Liver (tissue), 9 donors: ENCODE results near the gene PLCD1. TPM values are rescaled to one million over a fixed set of nuclear protein-coding genes. Genes with fewer than 3 reads are reported as not detected.
"Not testable (repeated sequence)": the region's sequence is repeated elsewhere in the genome, so short reads cannot be mapped to it uniquely, and the experiment has no call there.

ENCODE experiments used
- DNase-seq: peaks from one replicate; pipeline ENCODE4 v3.0.0-alpha.2; 2017; ENCODE audit warnings: low spot score
- H3K27ac ChIP-seq, 2 donors: one replicate each; pipeline ENCODE4 v1.7.0; 2013; ENCODE audit warnings: inconsistent platforms in 2 of 2, low read length in 2 of 2, control low read depth in 1 of 2, low read depth in 1 of 2, mild to moderate bottlenecking in 1 of 2
- H3K27me3 ChIP-seq, 4 donors: one replicate each; pipeline versions ENCODE4 v1.6.1 to v1.7.0; 2013; ENCODE audit warnings: low read length in 3 of 4, inconsistent platforms in 1 of 4, mild to moderate bottlenecking in 1 of 4, moderate library complexity in 1 of 4; ENCODE audit not compliant: control insufficient read depth in 4 of 4, insufficient read depth in 4 of 4
- H3K36me3 ChIP-seq, 4 donors: one replicate each; pipeline versions ENCODE4 v1.6.1 to v1.7.0; 2013; ENCODE audit warnings: low read length in 3 of 4, mild to moderate bottlenecking in 3 of 4, low read depth in 1 of 4, moderate library complexity in 1 of 4; ENCODE audit not compliant: control insufficient read depth in 4 of 4, insufficient read depth in 3 of 4
- H3K4me1 ChIP-seq, 4 donors: one replicate each; pipeline versions ENCODE4 v1.6.1 to v1.7.0; 2013; ENCODE audit warnings: low read length in 3 of 4, mild to moderate bottlenecking in 3 of 4, moderate library complexity in 1 of 4; ENCODE audit not compliant: control insufficient read depth in 4 of 4, insufficient read depth in 4 of 4
- H3K4me3 ChIP-seq, 3 donors: one replicate each; pipeline versions ENCODE4 v1.6.1 to v1.7.0; 2013; ENCODE audit warnings: low read length in 3 of 3, control low read depth in 1 of 3, low read depth in 1 of 3, mild to moderate bottlenecking in 1 of 3
- H3K9ac ChIP-seq, 2 donors: one replicate each; pipeline ENCODE4 v1.7.0; 2013; ENCODE audit warnings: low read length in 2 of 2, mild to moderate bottlenecking in 2 of 2, moderate library complexity in 2 of 2, control low read depth in 1 of 2, low read depth in 1 of 2
- H3K9me3 ChIP-seq, 4 donors: one replicate each; pipeline versions ENCODE4 v1.6.1 to v1.7.0; 2013; ENCODE audit warnings: low read length in 3 of 4; ENCODE audit not compliant: control insufficient read depth in 4 of 4
- ATF3 ChIP-seq: IDR thresholded peaks from 2 replicates; pipeline ENCODE4 v1.6.1; 2016; ENCODE audit warnings: antibody characterized with exemption
- CTCF ChIP-seq: fragments of 150-350 bp; IDR thresholded peaks from 2 replicates; pipeline ENCODE4 v1.5.1; 2017; ENCODE audit warnings: improper control_type of control experiment, low read depth, low read length; ENCODE audit not compliant: missing input control
- EGR1 ChIP-seq, 2 donors: IDR thresholded peaks; 2 replicates each; pipeline ENCODE4 v1.6.1; 2016 to 2018; ENCODE audit warnings: antibody characterized with exemption in 2 of 2, low read depth in 2 of 2
- FOXA1 ChIP-seq: IDR thresholded peaks from 2 replicates; pipeline ENCODE4 v1.6.1; 2016; ENCODE audit warnings: antibody characterized with exemption
- FOXA2 ChIP-seq: IDR thresholded peaks from 2 replicates; pipeline ENCODE4 v1.6.1; 2016; ENCODE audit warnings: antibody characterized with exemption
- GABPA ChIP-seq, 2 donors: IDR thresholded peaks in 1 of 2; conservative IDR thresholded peaks in 1 of 2; 2 replicates each; pipeline ENCODE4 v1.6.1; 2016; ENCODE audit warnings: antibody characterized with exemption in 2 of 2, mild to moderate bottlenecking in 1 of 2, moderate library complexity in 1 of 2
- HNF4A ChIP-seq, 2 donors: conservative IDR thresholded peaks; 2 replicates each; pipeline ENCODE4 v1.6.1; 2016; ENCODE audit warnings: antibody characterized with exemption in 2 of 2, mild to moderate bottlenecking in 2 of 2
- HNF4G ChIP-seq: IDR thresholded peaks from 2 replicates; pipeline ENCODE4 v1.6.1; 2016; ENCODE audit warnings: antibody characterized with exemption
- JUND ChIP-seq, 2 donors: IDR thresholded peaks; 2 replicates each; pipeline ENCODE4 v1.6.1; 2016; ENCODE audit warnings: antibody characterized with exemption in 2 of 2
- MAX ChIP-seq: IDR thresholded peaks from 2 replicates; pipeline ENCODE4 v1.6.1; 2016; ENCODE audit warnings: antibody characterized with exemption
- NR2F2 ChIP-seq: IDR thresholded peaks from 2 replicates; pipeline ENCODE4 v1.6.1; 2016; ENCODE audit warnings: antibody characterized with exemption
- RAD21 ChIP-seq, 2 donors: IDR thresholded peaks; 2 replicates each; pipeline ENCODE4 v1.6.1; 2016; ENCODE audit warnings: antibody characterized with exemption in 2 of 2, mild to moderate bottlenecking in 2 of 2
- REST ChIP-seq: IDR thresholded peaks from 2 replicates; pipeline ENCODE4 v1.6.1; 2016; ENCODE audit warnings: antibody characterized with exemption, mild to moderate bottlenecking
- RXRA ChIP-seq, 2 donors: IDR thresholded peaks; 2 replicates each; pipeline ENCODE4 v1.6.1; 2017 to 2018; ENCODE audit warnings: antibody characterized with exemption in 2 of 2, mild to moderate bottlenecking in 1 of 2
- SP1 ChIP-seq: IDR thresholded peaks from 2 replicates; pipeline ENCODE4 v1.6.1; 2018; ENCODE audit warnings: antibody characterized with exemption, mild to moderate bottlenecking
- TAF1 ChIP-seq: conservative IDR thresholded peaks from 2 replicates; pipeline ENCODE4 v1.6.1; 2016; ENCODE audit warnings: antibody characterized with exemption, mild to moderate bottlenecking
- YY1 ChIP-seq: IDR thresholded peaks from 2 replicates; pipeline ENCODE4 v1.6.1; 2016; ENCODE audit warnings: antibody characterized with exemption, mild to moderate bottlenecking
- ZBTB33 ChIP-seq: IDR thresholded peaks from 2 replicates; pipeline ENCODE4 v1.6.1; 2016; ENCODE audit warnings: antibody characterized with exemption
- WGBS: extraction: QIAGEN DNeasy Blood & Tissue Kit; methylation state at CpG from one replicate; pipeline ENCODE4 v1.1.7; 2013; 5-methylcytosine and 5-hydroxymethylcytosine counted together
- polyA plus RNA-seq, 2 donors: library from polyadenylated mRNA; stranded (reverse) in 1 of 2; unstranded in 1 of 2; fragments of 200-250 nt in 1 of 2; fragments of >200 nt in 1 of 2; fragmentation: Nextera tagmentation in 1 of 2; extraction: Ambion mirVana in 1 of 2; gene quantifications; one replicate each; pipeline versions ENCODE4 v1.2.1 to v1.2.3, GENCODE V29; 2013 to 2015
- total RNA-seq, 2 donors: library from RNA; depleted of rRNA; stranded (reverse); fragments of >200 nt; gene quantifications; one replicate each; pipeline ENCODE4 v1.2.3, GENCODE V29; 2014
- donor health status: healthy.
- donor health status: healthy.
- donor health status: healthy.
- donor health status: healthy.
- donor health status: healthy.

PLCD1 gene
- total and polyA plus RNA-seq, 4 donors: 6.7 to 10.5 (median 9.1) TPM

GRCh38 chr3:37989821-37990480 is 39.5 kb downstream of the PLCD1 start:
- no peak for DNase-seq
- H3K27me3 ChIP-seq: no peaks in the 10 kb centered on the region
- no peaks in the 10 kb centered on the region for H3K36me3 ChIP-seq
- TF ChIP-seq ATF3: no peak
- TF ChIP-seq MAX: no peak
- no peak for TF ChIP-seq FOXA2
- TF ChIP-seq NR2F2: no peak
- no peak for TF ChIP-seq RAD21 (IDR thresholded peaks at IDR 0.05)
- TF ChIP-seq SP1: no peak
- TF ChIP-seq YY1: no peak
- no peak for TF ChIP-seq TAF1
- TF ChIP-seq GABPA (IDR thresholded peaks at IDR 0.05 in 1 of 2, conservative IDR thresholded peaks at IDR 0.05 in 1 of 2): no peak
- TF ChIP-seq HNF4G: no peak
- no peak overlapping the region for H3K27ac ChIP-seq
- 94% methylated on average over 7 of the region's 7 CpGs for WGBS
- no peak overlapping the region for H3K4me3 ChIP-seq
- no peaks in the 10 kb centered on the region for H3K9me3 ChIP-seq
- H3K9ac ChIP-seq: no peak overlapping the region
- H3K4me1 ChIP-seq: peaks cover 0 to 14% (median 6%) of the 10 kb centered on the region in 4 donors

GRCh38 chr3:37988931-37989525 is 40.4 kb downstream of the PLCD1 start:
- Histone ChIP-seq H3K4me3 (no peak overlapping the region), H3K27ac (no peak overlapping the region), H3K27me3 (no peaks in the 10 kb centered on the region), H3K9ac (no peak overlapping the region), H3K36me3 (peaks cover 0 to 2% (median 0%) of the 10 kb centered on the region in 4 donors), H3K4me1 (peaks cover 0 to 8% (median 5%) of the 10 kb centered on the region in 4 donors), H3K9me3 (no peaks in the 10 kb centered on the region)
- no peak for DNase-seq
- TF ChIP-seq ZBTB33 (no peak), HNF4G (no peak), FOXA1 (no peak), FOXA2 (no peak), EGR1 (IDR thresholded peaks at IDR 0.05; ENCODE audit: low read depth in 2 of 2) (no peak), RAD21 (IDR thresholded peaks at IDR 0.05) (no peak), RXRA (IDR thresholded peaks at IDR 0.05) (no peak), JUND (IDR thresholded peaks at IDR 0.05) (no peak), HNF4A (conservative IDR thresholded peaks at IDR 0.05) (no peak), REST (no peak), CTCF (no peak)
- 90% methylated on average over 15 of the region's 15 CpGs for WGBS

GRCh38 chr3:37988376-37988775 is 41.1 kb downstream of the PLCD1 start:
- H3K4me1 ChIP-seq, H3K27ac ChIP-seq, H3K36me3 ChIP-seq, H3K9me3 ChIP-seq, DNase-seq, H3K4me3 ChIP-seq, H3K9ac ChIP-seq, H3K27me3 ChIP-seq: not testable (repeated sequence)
- WGBS: 89% methylated on average over 10 of the region's 10 CpGs
